ENCODE measurements around the gene BCKDHB. TPM values are rescaled to one million over a fixed set of nuclear protein-coding genes. Genes with fewer than 3 reads are reported as not detected.

The BCKDHB gene
- total RNA-seq, 1 experiment from 2014 or later: 29.7 TPM

GRCh38 chr6:80203283-80203682 lies 96.8 kb downstream of the BCKDHB start:
- H3K27ac Mint-ChIP-seq (ENCODE audit: unreplicated experiment): no peak overlapping the region
- H3K4me3 ChIP-seq (ENCODE audit: low read depth, low read length): no peak overlapping the region
- no peak for DNase-seq
- intact Hi-C loops (cut with micrococcal nuclease; ENCODE audit: unreplicated experiment): no loop called here
- peaks cover 7% of the 10 kb centered on the region for H3K4me1 Mint-ChIP-seq (ENCODE audit: low read depth, unreplicated experiment)
- no TSS peak for BruUV-seq (replicated peaks)
- H3K9me3 ChIP-seq: no peaks in the 10 kb centered on the region
- no peaks in the 10 kb centered on the region for H3K36me3 Mint-ChIP-seq (ENCODE audit: insufficient read depth, unreplicated experiment)
- no peaks in the 10 kb centered on the region for H3K27me3 ChIP-seq (replicated peaks; ENCODE audit: control insufficient read depth, insufficient read depth, low read length)
- H3K36me3 ChIP-seq (ENCODE audit: control insufficient read depth, insufficient read depth, low read length): no peaks in the 10 kb centered on the region
- no peak overlapping the region for H3K4me3 Mint-ChIP-seq (ENCODE audit: unreplicated experiment)
- ChIA-PET POLR2A (interaction anchor here (0.9 kb wide), 1 partner anchor 97 kb away, joined by 5 read pairs; the partner anchor contains the start of gene BCKDHB), CTCF (interaction anchor here (1.3 kb wide), 1 partner anchor 11 kb away, joined by 5 read pairs; no protein-coding TSS in a partner anchor)
- no peaks in the 10 kb centered on the region for H3K9me3 Mint-ChIP-seq (ENCODE audit: unreplicated experiment)
- H3K4me1 ChIP-seq: peaks cover 5% of the 10 kb centered on the region; the same call in 1 of the 2 replicates
- no peaks in the 10 kb centered on the region for H3K27me3 Mint-ChIP-seq (ENCODE audit: insufficient read depth, unreplicated experiment)
- no peak for TF ChIP-seq CTCF (IDR thresholded peaks at IDR 0.05; ENCODE audit: insufficient read depth in 1 of 2, low read depth in 1 of 2, low read length in 1 of 2, severe bottlenecking in 1 of 2, unreplicated experiment in 1 of 2)

GRCh38 chr6:80205404-80205803 lies 98.9 kb downstream of the BCKDHB start:
- no TSS peak for BruUV-seq (replicated peaks)
- no peak overlapping the region for H3K4me3 ChIP-seq (ENCODE audit: low read depth, low read length)
- POLR2A ChIA-PET: no interaction called here
- H3K4me1 Mint-ChIP-seq (ENCODE audit: low read depth, unreplicated experiment): peaks cover 7% of the 10 kb centered on the region
- no peaks in the 10 kb centered on the region for H3K9me3 Mint-ChIP-seq (ENCODE audit: unreplicated experiment)
- H3K36me3 Mint-ChIP-seq (ENCODE audit: insufficient read depth, unreplicated experiment): no peaks in the 10 kb centered on the region
- H3K4me1 ChIP-seq: peaks cover 8% of the 10 kb centered on the region
- H3K4me3 Mint-ChIP-seq (ENCODE audit: unreplicated experiment): no peak overlapping the region
- no peak for TF ChIP-seq CTCF (IDR thresholded peaks at IDR 0.05; ENCODE audit: insufficient read depth in 1 of 2, low read depth in 1 of 2, low read length in 1 of 2, severe bottlenecking in 1 of 2, unreplicated experiment in 1 of 2)
- intact Hi-C loops (cut with micrococcal nuclease; ENCODE audit: unreplicated experiment): no loop called here
- CTCF ChIA-PET: interaction anchor here (1.1 kb wide), 1 partner anchor 9 kb away, joined by 8 read pairs; no protein-coding TSS in a partner anchor
- DNase-seq: peak in 1 of 2 experiments; percentile 3
- H3K9me3 ChIP-seq: no peaks in the 10 kb centered on the region
- no peak overlapping the region for H3K27ac Mint-ChIP-seq (ENCODE audit: unreplicated experiment)
- no peaks in the 10 kb centered on the region for H3K27me3 Mint-ChIP-seq (ENCODE audit: insufficient read depth, unreplicated experiment)
- H3K36me3 ChIP-seq (ENCODE audit: control insufficient read depth, insufficient read depth, low read length): no peaks in the 10 kb centered on the region
- H3K27me3 ChIP-seq (replicated peaks; ENCODE audit: control insufficient read depth, insufficient read depth, low read length): no peaks in the 10 kb centered on the region

- CTCF ChIA-PET: no interaction called here
- Histone ChIP-seq H3K27me3 (replicated peaks; ENCODE audit: control insufficient read depth, insufficient read depth, low read length) (no peaks in the 10 kb centered on the region), H3K9me3 (no peaks in the 10 kb centered on the region), H3K36me3 (ENCODE audit: control insufficient read depth, insufficient read depth, low read length) (no peaks in the 10 kb centered on the region), H3K4me1 (peaks cover 22% of the 10 kb centered on the region), H3K4me3 (ENCODE audit: low read depth, low read length) (no peak overlapping the region)
- POLR2A ChIA-PET: no interaction called here
- no peak overlapping the region for H3K27ac Mint-ChIP-seq (ENCODE audit: unreplicated experiment)
- intact Hi-C loops (cut with micrococcal nuclease; ENCODE audit: unreplicated experiment): no loop called here
- H3K4me3 Mint-ChIP-seq (ENCODE audit: unreplicated experiment): no peak overlapping the region
- H3K27me3 Mint-ChIP-seq (ENCODE audit: insufficient read depth, unreplicated experiment): no peaks in the 10 kb centered on the region
- no TSS peak for BruUV-seq (replicated peaks)
- peaks cover 13% of the 10 kb centered on the region for H3K4me1 Mint-ChIP-seq (ENCODE audit: low read depth, unreplicated experiment)
- peaks cover 5% of the 10 kb centered on the region for H3K9me3 Mint-ChIP-seq (ENCODE audit: unreplicated experiment)
- H3K36me3 Mint-ChIP-seq (ENCODE audit: insufficient read depth, unreplicated experiment): no peaks in the 10 kb centered on the region
- DNase-seq: no peak
- no peak for TF ChIP-seq CTCF (IDR thresholded peaks at IDR 0.05; ENCODE audit: insufficient read depth in 1 of 2, low read depth in 1 of 2, low read length in 1 of 2, severe bottlenecking in 1 of 2, unreplicated experiment in 1 of 2)
These were observed 100.3 kb downstream of the BCKDHB start for GRCh38 chr6:80206758-80207157.

All from Caco-2 (cell line).